Measurements from ENCODE around the gene RPAIN.

GRCh38 chr17:5468075-5468473, 48.1 kb downstream of the RPAIN start:
- TF ChIP-seq RARB (CRISPR knock-in tag; IDR thresholded peaks at IDR 0.05) (no peak), PATZ1 (CRISPR knock-in tag; IDR thresholded peaks at IDR 0.05; ENCODE audit: borderline replicate concordance) (no peak), TCF4 (CRISPR knock-in tag; IDR thresholded peaks at IDR 0.05; ENCODE audit: borderline replicate concordance) (no peak), OSR1 (CRISPR knock-in tag; IDR thresholded peaks at IDR 0.05) (no peak), SNAI2 (CRISPR knock-in tag; IDR thresholded peaks at IDR 0.05) (no peak), CREB5 (CRISPR knock-in tag; IDR thresholded peaks at IDR 0.05; ENCODE audit: low read depth) (no peak), BACH2 (CRISPR knock-in tag; IDR thresholded peaks at IDR 0.05; ENCODE audit: borderline replicate concordance) (no peak), CSDC2 (CRISPR knock-in tag; IDR thresholded peaks at IDR 0.05) (no peak)

Data from SK-N-SH treated with all-trans-retinoic acid at 6 μM for 48 hours (cell line).